Hepatocyte (in vitro differentiated cells): ENCODE measurements around the gene ANXA1.

Experiments
- EZH2 ChIP-seq: fragments of 200-600 bp; sonication (generic); IDR thresholded peaks from 2 replicates; pipeline ENCODE4 v1.6.1; 2016; ENCODE audit warnings: antibody characterized with exemption, mild to moderate bottlenecking, borderline replicate concordance
- EZH2phosphoT487 ChIP-seq: fragments of 200-600 bp; sonication (generic); IDR thresholded peaks from one replicate; pipeline ENCODE4 v1.6.1; 2018; ENCODE audit warnings: antibody characterized with exemption, mild to moderate bottlenecking, low read depth, moderate library complexity; ENCODE audit not compliant: unreplicated experiment, severe bottlenecking
- TF ChIP-seq, protein P1 (sequence below): fragments of 200-600 bp; sonication (generic); IDR thresholded peaks from 2 replicates; pipeline ENCODE4 v1.5.1; 2016; ENCODE audit warnings: antibody characterized with exemption, mild to moderate bottlenecking; ENCODE audit not compliant: poor library complexity

DNA sequence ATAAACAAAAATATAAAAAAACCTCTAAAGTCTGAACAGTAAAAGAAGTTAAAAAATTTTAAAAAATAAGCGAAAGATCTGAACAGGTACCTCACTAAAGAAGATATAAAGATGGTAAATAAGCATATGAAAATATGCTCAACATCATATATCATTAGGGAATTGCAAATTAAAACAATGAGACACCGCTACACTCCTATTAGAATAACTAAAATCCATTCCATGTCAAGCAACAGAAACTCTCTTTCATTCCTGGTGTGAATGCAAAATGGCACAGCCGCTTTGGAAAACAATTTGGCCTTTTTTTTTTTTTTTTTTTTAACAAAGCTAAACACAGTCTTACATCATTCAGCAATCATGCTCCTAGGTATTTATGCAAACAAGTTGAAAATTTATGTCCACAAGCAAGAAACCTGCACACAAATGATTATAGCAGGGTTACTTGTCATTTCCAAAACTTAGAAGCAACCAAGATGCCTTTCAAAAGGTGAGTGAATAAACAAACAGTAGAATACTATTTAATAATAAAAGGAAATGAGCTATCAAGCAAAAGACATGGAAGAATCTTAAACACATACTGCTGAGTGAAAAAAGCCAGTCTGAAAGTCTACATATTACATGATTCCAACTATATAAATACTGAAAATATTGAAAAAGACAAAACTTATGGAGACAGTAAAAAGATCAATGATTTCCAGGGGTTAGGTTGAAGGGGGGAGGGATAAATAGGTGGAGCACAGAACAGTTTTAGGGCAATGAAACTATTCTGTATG, 22.1 kb downstream of the ANXA1 start:
- TF ChIP-seq, protein P1, sequence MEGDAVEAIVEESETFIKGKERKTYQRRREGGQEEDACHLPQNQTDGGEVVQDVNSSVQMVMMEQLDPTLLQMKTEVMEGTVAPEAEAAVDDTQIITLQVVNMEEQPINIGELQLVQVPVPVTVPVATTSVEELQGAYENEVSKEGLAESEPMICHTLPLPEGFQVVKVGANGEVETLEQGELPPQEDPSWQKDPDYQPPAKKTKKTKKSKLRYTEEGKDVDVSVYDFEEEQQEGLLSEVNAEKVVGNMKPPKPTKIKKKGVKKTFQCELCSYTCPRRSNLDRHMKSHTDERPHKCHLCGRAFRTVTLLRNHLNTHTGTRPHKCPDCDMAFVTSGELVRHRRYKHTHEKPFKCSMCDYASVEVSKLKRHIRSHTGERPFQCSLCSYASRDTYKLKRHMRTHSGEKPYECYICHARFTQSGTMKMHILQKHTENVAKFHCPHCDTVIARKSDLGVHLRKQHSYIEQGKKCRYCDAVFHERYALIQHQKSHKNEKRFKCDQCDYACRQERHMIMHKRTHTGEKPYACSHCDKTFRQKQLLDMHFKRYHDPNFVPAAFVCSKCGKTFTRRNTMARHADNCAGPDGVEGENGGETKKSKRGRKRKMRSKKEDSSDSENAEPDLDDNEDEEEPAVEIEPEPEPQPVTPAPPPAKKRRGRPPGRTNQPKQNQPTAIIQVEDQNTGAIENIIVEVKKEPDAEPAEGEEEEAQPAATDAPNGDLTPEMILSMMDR, result no peak
- TF ChIP-seq EZH2 (no peak), EZH2phosphoT487 (no peak)
